Loucy (cell line): ENCODE results near the gene SERINC2.
"Not testable (repeated sequence)": the region's sequence is repeated elsewhere in the genome, so short reads cannot be mapped to it uniquely, and the experiment has no call there.

Experiments used
- CTCF ChIP-seq: fragments of 200-600 bp; sonication (generic); conservative IDR thresholded peaks from 2 replicates; pipeline ENCODE4 v1.5.1; 2014; ENCODE audit warnings: mild to moderate bottlenecking, antibody characterized with exemption, low read length
- EZH2phosphoT487 ChIP-seq: fragments of 200-600 bp; IDR thresholded peaks from 2 replicates; pipeline ENCODE4 v1.6.1; 2018; ENCODE audit warnings: antibody characterized with exemption, mild to moderate bottlenecking, moderate library complexity, borderline replicate concordance

DNA sequence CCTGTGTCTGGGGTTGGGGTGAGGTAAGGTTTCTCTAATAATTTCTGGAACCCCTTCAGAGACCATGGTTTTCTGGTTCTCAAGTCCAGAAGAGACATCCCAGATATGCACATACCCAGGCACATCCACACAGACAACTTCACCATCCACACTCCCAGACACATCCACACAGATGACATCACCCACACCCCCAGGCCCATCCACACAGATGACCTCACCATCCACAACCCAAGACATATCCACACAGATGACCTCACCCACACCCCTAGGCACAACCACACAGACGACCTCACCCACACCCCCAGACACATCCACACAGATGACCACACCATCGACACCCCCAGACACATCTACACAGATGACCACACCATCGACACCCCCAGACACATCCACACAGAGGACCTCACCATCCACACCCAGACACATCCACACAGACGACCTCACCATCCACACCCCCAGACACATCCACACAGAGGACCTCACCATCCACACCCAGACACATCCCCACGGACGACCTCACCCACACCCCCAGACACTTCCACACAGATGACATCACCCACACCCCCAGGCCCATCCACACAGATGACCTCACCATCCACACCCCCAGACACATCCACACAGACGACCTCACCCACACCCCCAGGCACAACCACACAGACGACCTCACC lies 26.3 kb upstream of the SERINC2 start:
- not testable (repeated sequence) for TF ChIP-seq CTCF, EZH2phosphoT487
